ENCODE measurements around the gene ZNF276.
"Not testable (repeated sequence)": the region's sequence is repeated elsewhere in the genome, so short reads cannot be mapped to it uniquely, and the experiment has no call there.

ZNF276 gene

DNA sequence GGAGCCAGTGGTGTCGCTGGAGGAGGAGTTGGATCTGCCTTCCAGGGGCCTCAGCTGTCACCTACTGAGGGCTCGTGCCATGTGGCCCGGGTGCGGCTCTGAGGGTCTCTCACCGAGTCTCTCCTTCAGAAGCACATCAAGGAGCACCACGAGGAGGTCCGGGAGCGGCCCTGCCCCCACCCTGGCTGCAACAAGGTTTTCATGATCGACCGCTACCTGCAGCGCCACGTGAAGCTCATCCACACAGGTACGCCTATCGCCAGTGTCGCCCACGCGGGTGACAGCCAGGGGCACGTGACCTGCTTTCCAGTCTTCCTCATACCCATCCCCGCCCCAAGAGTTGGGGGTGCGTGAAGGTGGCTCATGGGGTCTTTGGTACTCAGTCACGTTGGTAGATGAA lies 12.5 kb downstream of the ZNF276 start:
- DNase-seq (ENCODE audit: insufficient read length, low spot score) (no peak), FAIRE-seq (no peak)

DNA sequence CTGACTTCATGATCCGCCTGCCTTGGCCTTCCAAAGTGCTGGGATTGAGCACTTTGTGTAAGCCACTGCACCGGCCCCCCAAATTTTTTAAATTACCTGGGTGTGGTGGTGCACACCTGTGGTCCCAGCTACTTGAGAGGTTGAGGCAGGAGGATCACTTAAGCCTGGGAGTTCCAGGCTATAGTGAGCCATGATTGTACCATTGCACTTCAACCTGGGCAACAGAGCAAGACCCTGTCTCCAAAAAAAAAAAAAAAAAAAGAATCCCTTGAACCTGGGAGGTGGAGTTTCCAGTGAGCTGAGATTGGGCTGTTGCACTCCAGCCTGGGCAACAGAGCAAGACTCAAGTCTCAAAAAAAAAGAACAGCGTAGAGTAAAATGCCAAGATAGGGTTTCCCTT lies 15.2 kb downstream of the ZNF276 start:
- FAIRE-seq (no peak), DNase-seq (ENCODE audit: insufficient read length, low spot score) (no peak)

DNA sequence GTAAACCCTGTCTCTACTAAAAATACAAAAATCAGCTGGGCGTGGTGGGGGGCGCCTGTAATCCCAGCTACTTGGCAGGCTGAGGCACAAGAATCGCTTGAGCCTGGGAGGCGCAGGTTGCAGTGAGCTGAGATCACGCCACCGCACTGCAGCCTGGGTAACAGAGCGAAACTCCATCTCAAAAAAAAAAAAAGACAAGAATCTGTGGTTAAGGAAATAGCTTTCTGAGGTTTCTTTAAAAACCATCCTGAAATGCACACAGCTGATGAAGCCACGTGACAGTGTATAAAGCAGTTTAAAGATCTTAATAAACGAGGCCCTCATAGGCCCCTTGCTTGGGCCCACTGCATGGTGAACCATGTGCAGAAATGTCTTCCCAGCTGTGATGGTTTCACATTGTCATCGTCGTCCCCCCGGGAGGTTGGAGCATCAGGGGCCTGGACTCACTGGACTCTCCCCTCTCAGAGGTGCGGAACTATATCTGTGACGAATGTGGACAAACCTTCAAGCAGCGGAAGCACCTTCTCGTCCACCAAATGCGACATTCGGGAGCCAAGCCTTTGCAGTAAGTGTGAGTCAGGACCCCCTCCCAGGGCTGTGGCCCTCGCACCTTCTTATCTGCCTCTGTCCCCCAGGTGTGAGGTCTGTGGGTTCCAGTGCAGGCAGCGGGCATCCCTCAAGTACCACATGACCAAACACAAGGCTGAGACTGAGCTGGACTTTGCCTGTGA lies 16.2 kb downstream of the ZNF276 start:
- DNase-seq (ENCODE audit: insufficient read length, low spot score) = no peak
- FAIRE-seq = no peak

DNA sequence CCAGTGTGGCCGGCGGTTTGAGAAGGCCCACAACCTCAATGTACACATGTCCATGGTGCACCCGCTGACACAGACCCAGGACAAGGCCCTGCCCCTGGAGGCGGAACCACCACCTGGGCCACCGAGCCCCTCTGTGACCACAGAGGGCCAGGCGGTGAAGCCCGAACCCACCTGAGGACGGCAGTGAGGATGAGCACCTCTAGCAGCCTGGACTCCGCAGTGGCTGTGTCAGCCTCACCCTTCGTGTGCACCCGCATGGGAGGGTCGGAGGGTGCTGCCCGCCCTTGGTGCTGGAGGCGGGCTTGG lies 16.7 kb downstream of the ZNF276 start:
- DNase-seq (ENCODE audit: insufficient read length, low spot score) = no peak
- FAIRE-seq = no peak

DNA sequence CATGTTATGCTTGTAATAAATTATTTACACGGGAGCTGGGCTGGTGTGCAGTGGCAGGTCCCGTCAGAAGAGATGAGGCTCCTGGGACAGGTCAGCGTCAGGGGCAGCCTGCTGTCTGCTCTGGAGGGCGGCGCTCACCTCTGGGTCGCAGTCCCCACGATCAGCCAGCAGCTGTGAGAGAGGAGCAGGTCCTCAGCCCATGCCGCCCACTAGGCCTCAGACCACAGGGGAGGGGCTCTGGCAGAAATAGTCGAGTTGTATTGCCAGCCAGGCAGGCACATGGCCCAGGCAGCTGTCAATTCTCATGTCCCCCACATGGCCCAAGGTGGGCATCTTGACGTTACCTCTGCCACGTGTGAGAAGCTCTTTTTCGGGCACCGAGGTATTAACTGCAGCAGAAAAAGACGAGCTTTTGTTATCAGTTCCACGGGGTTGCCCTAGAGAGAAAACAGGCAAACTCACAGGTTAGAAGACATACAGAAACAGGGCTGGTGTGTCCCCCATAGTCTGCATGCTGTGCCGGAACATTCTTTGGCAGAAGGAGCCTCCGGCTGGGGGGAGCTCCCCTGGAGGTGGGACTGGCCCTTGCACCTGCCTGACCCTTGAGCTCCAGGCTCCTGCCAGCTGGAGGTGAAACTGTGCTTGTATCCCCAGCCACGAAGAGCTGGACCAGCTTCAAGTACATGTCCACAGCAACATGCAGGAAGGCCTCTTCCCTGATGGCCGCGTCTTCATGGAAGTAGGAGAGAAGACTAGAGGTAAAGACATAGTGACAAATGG lies 17.4 kb downstream of the ZNF276 start:
- no peak for FAIRE-seq
- no peak for DNase-seq (ENCODE audit: insufficient read length, low spot score)

DNA sequence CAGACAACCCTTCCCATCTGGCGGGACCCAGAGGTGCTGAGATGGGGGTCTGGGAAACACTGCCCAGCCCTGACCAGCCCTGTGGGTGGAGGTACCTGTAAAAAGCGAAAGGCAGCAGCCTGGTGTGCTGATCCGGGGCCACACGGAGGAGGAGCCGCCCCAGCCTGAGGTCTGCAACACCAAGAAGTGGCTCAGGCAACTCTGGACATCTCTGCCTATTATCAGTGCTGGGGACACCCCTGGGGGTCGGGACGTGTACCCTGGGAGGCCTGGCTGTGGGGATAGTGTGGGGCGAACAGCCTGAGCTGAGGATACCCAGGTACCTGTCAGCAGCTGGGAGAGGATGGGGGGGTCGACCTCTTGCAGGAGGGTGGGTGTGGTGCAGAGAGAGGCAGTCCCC lies 18.0 kb downstream of the ZNF276 start:
- DNase-seq (ENCODE audit: insufficient read length, low spot score) (no peak), FAIRE-seq (no peak)

DNA sequence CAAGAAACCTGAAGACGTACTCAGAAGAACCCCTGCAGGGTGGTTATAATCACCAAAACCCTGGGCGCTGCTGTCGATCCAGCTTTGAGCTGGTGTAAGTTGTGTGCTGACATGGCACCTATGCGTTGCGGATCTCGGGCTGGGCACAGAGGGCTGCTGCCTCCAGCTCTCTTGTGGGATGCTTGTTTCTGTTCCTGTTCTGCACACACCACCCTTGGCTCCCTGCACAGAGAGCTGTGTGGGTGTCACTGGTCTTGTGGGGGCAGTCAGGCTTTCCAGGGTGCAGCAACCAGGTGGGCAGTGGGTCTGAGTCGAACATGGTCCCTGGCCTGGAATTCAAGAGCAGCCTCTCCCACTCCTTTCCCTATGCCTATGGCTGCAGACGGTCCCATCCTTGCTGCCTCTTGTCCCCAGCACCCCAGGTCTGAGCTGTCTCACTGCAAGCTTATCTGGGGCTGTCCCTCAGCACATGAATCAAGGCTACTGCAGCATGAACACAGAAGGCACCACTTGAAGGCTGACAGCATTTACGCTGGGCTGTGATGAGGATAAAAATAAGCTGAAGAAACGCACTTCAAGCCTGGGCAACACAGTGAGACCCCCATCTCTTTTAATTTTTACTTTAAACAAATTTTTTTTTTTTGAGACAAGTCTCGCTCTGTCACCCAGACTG lies 20.1 kb downstream of the ZNF276 start:
- no peak for DNase-seq (ENCODE audit: insufficient read length, low spot score)
- FAIRE-seq = no peak

DNA sequence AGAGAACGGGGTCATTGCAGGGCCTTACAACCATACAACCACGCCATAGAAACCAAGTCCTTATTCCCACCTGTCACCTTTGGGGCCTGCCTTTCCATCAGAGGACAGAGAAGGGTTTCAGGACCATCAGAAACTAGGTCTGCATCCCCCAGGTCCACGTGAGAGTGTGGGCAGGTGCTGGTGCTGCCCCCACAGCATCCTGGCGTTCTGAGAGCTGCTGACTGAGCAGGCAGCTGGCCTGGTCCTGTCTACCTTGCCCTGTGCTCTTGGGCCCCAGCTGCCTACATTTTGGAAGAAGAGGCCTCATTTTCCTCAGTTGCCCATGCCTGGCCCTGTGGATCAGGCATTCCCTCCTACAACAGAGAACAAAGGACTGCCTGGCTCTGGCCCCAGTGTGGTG lies 21.6 kb downstream of the ZNF276 start:
- FAIRE-seq (no peak), DNase-seq (ENCODE audit: insufficient read length, low spot score) (no peak)

DNA sequence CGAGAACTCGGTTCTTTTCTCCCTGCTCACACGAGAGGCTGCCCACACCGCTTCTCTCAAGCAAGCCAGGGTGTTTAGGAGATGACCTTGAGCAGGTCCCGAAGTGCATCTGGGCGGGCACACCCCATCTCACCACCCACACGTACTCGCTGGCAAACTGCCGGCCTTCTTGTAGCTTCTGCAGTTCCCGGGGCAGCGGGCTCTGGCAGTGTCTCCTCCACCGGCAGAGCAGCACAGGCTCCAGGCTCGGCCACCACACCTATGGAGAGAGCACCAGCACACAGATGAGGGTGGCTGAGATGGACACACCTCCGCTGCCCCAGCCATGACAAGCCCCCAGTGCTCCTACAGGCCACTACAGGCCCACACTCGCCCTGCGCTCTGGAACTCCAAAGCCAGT lies 23.5 kb downstream of the ZNF276 start:
- FAIRE-seq = no peak
- no peak for DNase-seq (ENCODE audit: insufficient read length, low spot score)

DNA sequence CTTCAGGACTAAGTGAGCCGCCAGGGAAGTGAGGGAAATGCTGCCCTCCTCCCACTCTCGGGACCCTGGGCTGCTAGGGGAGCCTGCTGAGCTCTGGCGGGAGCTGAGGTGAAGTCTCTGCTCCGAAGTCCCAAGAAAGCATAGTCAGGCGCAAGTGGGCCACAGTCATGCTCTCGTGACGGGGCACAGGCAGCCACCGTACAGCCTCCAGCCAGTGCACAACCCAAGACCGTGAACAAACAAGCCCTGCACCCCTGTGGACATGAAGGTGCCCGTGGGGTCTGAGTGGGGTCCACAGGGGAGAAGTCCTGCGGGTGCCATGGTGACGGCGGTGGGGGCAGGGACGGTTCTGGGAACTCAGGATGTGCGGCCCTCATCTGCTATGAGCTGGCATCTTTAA lies 24.7 kb downstream of the ZNF276 start:
- FAIRE-seq (no peak), DNase-seq (ENCODE audit: insufficient read length, low spot score) (no peak)

DNA sequence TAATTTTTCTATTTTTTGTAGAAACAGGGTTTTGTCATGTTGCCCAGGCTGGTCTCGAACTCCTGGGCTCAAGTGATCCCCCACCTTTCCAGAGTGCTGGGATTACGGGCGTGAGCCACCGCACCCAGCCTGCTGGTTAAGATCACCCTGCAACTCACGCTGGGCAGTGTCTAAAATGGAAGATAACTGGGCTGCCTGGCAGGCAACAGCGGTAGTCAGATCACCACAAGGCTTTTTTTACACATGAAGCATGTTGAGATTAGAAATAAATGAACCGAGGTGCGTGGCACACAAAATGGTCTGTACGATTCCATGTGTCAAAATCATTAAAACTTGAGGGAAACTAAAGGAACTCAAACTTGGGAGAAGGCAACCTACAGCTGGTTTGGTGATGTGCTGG lies 26.7 kb downstream of the ZNF276 start:
- FAIRE-seq = no peak
- no peak for DNase-seq (ENCODE audit: insufficient read length, low spot score)

DNA sequence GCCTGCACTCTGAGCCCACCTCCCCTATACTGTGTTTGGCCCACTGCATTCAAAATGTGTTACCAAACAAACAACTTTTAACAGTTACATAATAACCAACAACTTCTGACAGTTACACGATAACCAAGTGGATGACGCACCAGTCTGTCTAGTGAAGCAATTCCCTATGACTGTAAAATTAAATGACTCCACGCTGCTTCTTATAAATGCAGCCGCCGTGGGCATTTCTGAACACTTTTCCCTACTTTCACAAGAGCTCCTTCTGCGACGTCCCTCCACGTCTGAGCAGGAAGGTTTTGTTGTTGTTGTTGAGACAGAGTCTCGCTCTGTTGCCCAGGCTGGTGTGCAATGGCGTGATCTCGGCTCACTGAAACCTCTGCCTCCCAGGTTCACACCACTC lies 27.6 kb downstream of the ZNF276 start:
- DNase-seq (ENCODE audit: insufficient read length, low spot score) (no peak), FAIRE-seq (no peak)

DNA sequence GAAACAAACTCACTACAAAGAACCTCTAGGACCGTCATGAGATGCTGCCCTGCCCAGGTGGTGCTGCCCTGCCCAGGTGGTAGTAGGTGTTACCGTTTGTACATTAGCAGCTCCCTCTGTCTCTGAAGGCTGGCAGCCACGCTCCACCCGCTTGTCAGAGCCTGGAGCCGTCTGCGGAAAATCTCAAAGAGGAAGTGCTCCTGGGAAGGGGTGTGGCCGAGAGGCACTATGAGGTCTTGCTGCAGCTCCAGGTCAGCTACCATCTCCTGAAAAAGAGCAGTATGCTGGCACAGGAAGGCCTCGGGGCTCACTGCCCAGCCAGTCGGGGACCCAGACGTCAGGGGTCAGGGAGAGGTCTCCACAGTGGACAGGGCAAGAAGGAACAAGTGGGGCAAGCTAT lies 28.3 kb downstream of the ZNF276 start:
- FAIRE-seq (no peak), DNase-seq (ENCODE audit: insufficient read length, low spot score) (no peak)

DNA sequence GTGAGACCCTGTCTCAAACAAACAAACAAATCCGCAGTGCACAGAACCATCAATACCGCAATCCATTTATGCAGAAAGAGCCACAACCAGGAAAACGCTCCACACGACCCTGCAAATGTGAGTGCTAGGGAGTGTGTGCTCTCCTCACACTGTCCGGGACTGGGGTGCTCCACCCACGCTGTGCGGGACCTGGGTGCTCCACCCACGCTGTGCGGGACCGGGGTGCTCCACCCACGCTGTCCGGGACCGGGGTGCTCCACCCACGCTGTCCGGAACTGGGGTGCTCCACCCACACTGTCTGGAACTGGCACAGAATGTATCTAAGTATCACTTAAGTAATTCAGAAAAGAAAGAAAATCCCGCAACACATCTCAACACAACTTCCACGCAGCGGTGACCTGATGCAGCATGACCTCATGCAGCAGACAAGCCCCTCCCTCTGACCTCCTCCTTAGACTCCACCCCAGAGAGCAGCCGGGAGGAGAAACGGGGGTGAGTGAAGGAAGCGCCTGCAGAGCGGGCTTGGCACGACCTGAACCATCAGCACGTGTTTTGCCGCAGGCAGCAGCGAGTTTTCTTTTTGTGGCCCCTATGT lies 38.5 kb downstream of the ZNF276 start:
- no peak for FAIRE-seq
- DNase-seq (ENCODE audit: insufficient read length, low spot score) = no peak

DNA sequence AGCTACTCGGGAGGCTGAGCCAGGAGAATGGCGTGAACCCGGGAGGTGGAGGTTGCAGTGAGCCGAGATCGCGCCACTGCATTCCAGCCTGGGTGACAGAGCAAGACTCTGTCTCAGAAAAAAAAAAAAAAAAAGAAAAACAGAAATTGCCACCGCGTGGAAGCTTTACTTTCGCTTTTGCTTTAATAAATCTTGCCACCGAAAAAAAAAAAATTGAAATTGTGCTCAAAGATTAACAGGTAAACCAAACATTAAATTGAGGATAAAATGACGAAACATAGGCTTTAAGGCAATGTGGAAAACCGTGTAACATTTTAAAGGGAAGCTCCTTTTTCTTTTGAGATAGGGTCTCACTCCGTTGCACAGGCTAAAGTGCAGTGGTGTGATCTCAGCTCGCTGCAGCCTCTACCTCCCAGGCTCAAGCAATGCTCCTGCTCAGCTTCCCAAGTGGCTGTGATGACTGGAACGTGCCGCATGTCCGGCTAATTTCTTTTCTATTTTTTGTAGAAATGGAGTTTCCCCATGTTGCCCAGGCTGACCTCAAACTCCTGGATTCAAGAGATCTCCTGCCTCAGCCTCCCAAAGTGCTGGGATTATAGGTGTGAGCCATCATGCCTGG lies 40.1 kb downstream of the ZNF276 start:
- no peak for FAIRE-seq
- no peak for DNase-seq (ENCODE audit: insufficient read length, low spot score)

DNA sequence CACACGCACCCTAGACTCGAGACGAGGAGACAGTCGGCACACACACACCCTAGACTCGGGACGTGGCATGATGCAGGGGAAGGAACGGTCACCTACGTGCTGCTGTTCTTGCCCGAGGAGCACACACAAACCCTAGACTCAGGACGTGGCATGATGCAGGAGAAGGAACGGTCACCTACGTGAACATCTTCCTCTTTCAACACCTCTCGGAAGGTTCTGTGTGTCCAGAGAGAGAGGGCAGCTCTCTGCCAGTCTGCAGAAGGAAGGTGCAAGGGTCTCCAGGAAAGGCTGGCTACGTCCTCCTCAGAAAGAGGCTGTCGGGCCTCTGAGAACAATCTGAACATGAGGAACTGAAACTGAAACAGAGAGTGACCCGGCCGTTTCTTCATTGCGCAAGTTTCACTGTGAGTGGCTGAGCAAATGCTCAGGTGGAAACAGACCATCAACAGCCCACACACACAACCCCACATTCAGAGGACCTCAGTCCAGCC lies 43.4 kb downstream of the ZNF276 start:
- peak; percentile 96 for FAIRE-seq
- peak; percentile 83 for DNase-seq (ENCODE audit: insufficient read length, low spot score)

DNA sequence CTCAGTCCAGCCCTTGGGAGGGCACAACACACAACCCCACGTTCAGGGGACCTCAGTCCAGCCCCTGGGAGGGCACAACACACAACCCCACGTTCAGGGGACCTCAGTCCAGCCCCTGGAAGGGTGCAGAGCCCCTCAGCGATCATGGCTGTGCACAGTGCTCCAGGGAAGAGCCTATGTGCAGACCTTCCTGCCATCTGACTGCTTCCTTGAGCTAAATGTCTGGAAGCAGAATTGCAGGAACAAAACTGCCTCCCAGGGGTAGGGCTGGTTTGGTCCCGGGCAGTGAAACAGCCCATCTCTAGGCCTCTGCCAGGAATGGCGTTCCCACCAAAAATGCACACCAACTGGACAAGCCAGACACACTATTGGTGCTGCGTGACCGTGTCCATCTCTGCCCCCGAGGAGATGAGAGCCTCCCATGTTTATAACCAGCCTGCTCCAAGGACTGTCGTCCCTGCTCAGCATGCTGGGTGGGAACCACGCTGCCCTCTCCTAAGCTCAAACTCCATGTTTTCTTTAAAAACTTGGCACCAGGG lies 44.0 kb downstream of the ZNF276 start:
- DNase-seq (ENCODE audit: insufficient read length, low spot score) (no peak), FAIRE-seq (no peak)

DNA sequence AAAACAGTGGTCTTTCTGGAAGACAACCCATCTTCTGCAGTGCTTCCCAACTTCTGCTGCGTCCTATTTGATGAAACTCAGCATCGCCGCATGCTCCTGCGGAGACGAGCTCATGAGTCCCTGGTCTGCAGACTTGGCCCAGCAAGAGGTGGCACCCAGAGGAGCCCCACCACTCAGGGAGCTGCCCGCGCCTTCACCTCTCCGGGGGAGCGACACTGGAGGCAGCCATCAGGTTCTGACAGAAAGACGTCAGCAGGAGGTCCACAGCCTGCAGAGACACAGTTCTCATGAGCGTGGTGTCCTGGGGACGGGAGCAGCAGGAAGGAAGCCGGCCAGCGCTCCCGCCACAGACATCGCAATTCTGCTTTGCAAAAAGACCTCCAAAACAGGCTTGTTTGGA lies 49.0 kb downstream of the ZNF276 start:
- DNase-seq (ENCODE audit: insufficient read length, low spot score) = no peak
- no peak for FAIRE-seq

DNA sequence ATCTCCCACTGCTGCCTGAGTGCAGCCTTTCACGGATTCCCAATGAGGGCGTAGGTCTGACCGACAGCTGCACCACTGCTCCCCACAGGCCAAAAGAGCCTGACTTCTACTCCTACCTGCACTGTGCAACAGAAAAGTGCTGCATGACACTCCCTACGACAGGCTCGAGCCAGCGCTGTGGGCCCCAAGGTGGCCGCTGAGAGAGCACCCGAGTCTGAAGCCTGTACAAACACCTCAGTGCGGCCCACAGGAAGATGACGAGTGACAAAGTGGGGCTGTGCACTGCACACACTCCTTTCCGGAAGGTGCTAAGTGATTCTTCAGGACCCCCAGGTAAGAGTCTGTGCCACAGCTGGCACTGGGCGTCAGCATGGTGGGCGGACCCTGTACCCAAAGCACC lies 53.9 kb downstream of the ZNF276 start:
- DNase-seq (ENCODE audit: insufficient read length, low spot score) (no peak), FAIRE-seq (no peak)

DNA sequence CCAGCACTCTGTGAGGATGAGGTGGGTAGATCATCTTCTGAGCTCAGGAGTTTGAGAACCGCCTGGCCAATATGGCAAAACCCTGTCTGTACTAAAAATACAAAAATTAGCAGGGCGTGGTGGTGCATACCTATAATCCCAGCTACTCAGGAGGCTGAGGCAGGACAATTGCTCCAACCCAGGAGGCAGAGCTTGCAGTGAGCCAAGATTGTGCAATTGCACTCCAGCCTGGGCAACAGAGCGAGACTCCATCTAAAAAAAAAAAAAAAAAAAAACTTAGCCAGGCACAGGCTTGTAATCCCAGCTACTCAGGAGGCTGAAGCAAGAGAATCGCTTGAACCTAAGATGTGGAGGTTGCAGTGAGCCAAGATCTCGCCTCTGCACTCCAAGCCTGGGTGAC lies 56.9 kb downstream of the ZNF276 start:
- not testable (repeated sequence) for DNase-seq (ENCODE audit: insufficient read length, low spot score); FAIRE-seq
